ENCODE measurements around the gene ALKBH3.

ALKBH3 gene

GRCh38 chr11:43936076-43936475, 55.4 kb downstream of the ALKBH3 start:
- in situ Hi-C loops (cut with MboI; ENCODE audit: low sequenced_read_pairs), result no loop called here

- in situ Hi-C loops (cut with MboI; ENCODE audit: low sequenced_read_pairs), result no loop called here
Observed at GRCh38 chr11:43937434-43938411, 57.1 kb downstream of the ALKBH3 start.

- in situ Hi-C loops (cut with MboI; ENCODE audit: low sequenced_read_pairs), result no loop called here
Observed at GRCh38 chr11:43941257-43941994, 60.8 kb downstream of the ALKBH3 start.

- in situ Hi-C loops (cut with MboI; ENCODE audit: low sequenced_read_pairs), result no loop called here
Observed at GRCh38 chr11:43942662-43943371, 62.2 kb downstream of the ALKBH3 start.

GRCh38 chr11:43943372-43943930, 62.8 kb downstream of the ALKBH3 start:
- in situ Hi-C loops (cut with MboI; ENCODE audit: low sequenced_read_pairs), result no loop called here

GRCh38 chr11:43943931-43944751, 63.5 kb downstream of the ALKBH3 start:
- in situ Hi-C loops (cut with MboI; ENCODE audit: low sequenced_read_pairs), result no loop called here

GRCh38 chr11:43944761-43945311, 64.2 kb downstream of the ALKBH3 start:
- in situ Hi-C loops (cut with MboI; ENCODE audit: low sequenced_read_pairs), result no loop called here

- in situ Hi-C loops (cut with MboI; ENCODE audit: low sequenced_read_pairs), result no loop called here
Observed at GRCh38 chr11:43947003-43947500, 66.4 kb downstream of the ALKBH3 start.

GRCh38 chr11:43947815-43948214, 67.2 kb downstream of the ALKBH3 start:
- in situ Hi-C loops (cut with MboI; ENCODE audit: low sequenced_read_pairs), result no loop called here

- in situ Hi-C loops (cut with MboI; ENCODE audit: low sequenced_read_pairs), result no loop called here
Observed at GRCh38 chr11:43948341-43949225, 68.0 kb downstream of the ALKBH3 start.

- in situ Hi-C loops (cut with MboI; ENCODE audit: low sequenced_read_pairs), result no loop called here
Observed at GRCh38 chr11:43950311-43950855, 69.8 kb downstream of the ALKBH3 start.

GRCh38 chr11:43951231-43951630, 70.6 kb downstream of the ALKBH3 start:
- in situ Hi-C loops (cut with MboI; ENCODE audit: low sequenced_read_pairs), result no loop called here

GRCh38 chr11:43952020-43952400, 71.4 kb downstream of the ALKBH3 start:
- in situ Hi-C loops (cut with MboI; ENCODE audit: low sequenced_read_pairs), result no loop called here

- in situ Hi-C loops (cut with MboI; ENCODE audit: low sequenced_read_pairs), result no loop called here
Observed at GRCh38 chr11:43952401-43953342, 72.0 kb downstream of the ALKBH3 start.

- in situ Hi-C loops (cut with MboI; ENCODE audit: low sequenced_read_pairs), result no loop called here
Observed at GRCh38 chr11:43953521-43953920, 72.9 kb downstream of the ALKBH3 start.

GRCh38 chr11:43954241-43954640, 73.6 kb downstream of the ALKBH3 start:
- in situ Hi-C loops (cut with MboI; ENCODE audit: low sequenced_read_pairs), result no loop called here
